Measurements from ENCODE around the gene ANKS1A.

ANKS1A gene

GRCh38 chr6:34979994-34980393 is 90.9 kb downstream of the ANKS1A start:
- TF ChIP-seq CTCF (IDR thresholded peaks at IDR 0.05; ENCODE audit: low read length, missing control alignments), result no peak
- no peak for DNase-seq (ENCODE audit: low read depth)
- H3K4me3 ChIP-seq (replicated peaks; ENCODE audit: low read depth, low read length), result no peak overlapping the region

- no peak for DNase-seq (ENCODE audit: low read depth)
- no peak overlapping the region for H3K4me3 ChIP-seq (replicated peaks; ENCODE audit: low read depth, low read length)
- TF ChIP-seq CTCF (IDR thresholded peaks at IDR 0.05; ENCODE audit: low read length, missing control alignments), result no peak
Measured at GRCh38 chr6:34981366-34981765, 92.3 kb downstream of the ANKS1A start.

- DNase-seq (ENCODE audit: low read depth), result peak; percentile 18
- H3K4me3 ChIP-seq (replicated peaks; ENCODE audit: low read depth, low read length), result no peak overlapping the region
- no peak for TF ChIP-seq CTCF (IDR thresholded peaks at IDR 0.05; ENCODE audit: low read length, missing control alignments)
Measured at GRCh38 chr6:34981951-34982350, 92.9 kb downstream of the ANKS1A start.

GRCh38 chr6:34982424-34982852 is 93.4 kb downstream of the ANKS1A start:
- H3K4me3 ChIP-seq (replicated peaks; ENCODE audit: low read depth, low read length), result no peak overlapping the region
- DNase-seq (ENCODE audit: low read depth), result peak; percentile 43
- TF ChIP-seq CTCF (IDR thresholded peaks at IDR 0.05; ENCODE audit: low read length, missing control alignments), result peak; percentile 52

- DNase-seq (ENCODE audit: low read depth), result no peak
- no peak overlapping the region for H3K4me3 ChIP-seq (replicated peaks; ENCODE audit: low read depth, low read length)
- no peak for TF ChIP-seq CTCF (IDR thresholded peaks at IDR 0.05; ENCODE audit: low read length, missing control alignments)
Measured at GRCh38 chr6:34984416-34984815, 95.4 kb downstream of the ANKS1A start.

GRCh38 chr6:34985236-34985635 is 96.2 kb downstream of the ANKS1A start:
- no peak for DNase-seq (ENCODE audit: low read depth)
- H3K4me3 ChIP-seq (replicated peaks; ENCODE audit: low read depth, low read length), result no peak overlapping the region
- no peak for TF ChIP-seq CTCF (IDR thresholded peaks at IDR 0.05; ENCODE audit: low read length, missing control alignments)

GRCh38 chr6:34986845-34987246 is 97.8 kb downstream of the ANKS1A start:
- peak; percentile 72 for TF ChIP-seq CTCF (IDR thresholded peaks at IDR 0.05; ENCODE audit: low read length, missing control alignments)
- peak; percentile 90 for DNase-seq (ENCODE audit: low read depth)
- no peak overlapping the region for H3K4me3 ChIP-seq (replicated peaks; ENCODE audit: low read depth, low read length)

Measured in fibroblast of pulmonary artery (primary cell).